ELR (cell line): ENCODE results near the gene ETV5.

Experiments
- DNase-seq: peaks from one replicate; pipeline ENCODE4 v3.0.0-alpha.2; 2015; ENCODE audit warnings: low read depth

Gene ETV5

DNA sequence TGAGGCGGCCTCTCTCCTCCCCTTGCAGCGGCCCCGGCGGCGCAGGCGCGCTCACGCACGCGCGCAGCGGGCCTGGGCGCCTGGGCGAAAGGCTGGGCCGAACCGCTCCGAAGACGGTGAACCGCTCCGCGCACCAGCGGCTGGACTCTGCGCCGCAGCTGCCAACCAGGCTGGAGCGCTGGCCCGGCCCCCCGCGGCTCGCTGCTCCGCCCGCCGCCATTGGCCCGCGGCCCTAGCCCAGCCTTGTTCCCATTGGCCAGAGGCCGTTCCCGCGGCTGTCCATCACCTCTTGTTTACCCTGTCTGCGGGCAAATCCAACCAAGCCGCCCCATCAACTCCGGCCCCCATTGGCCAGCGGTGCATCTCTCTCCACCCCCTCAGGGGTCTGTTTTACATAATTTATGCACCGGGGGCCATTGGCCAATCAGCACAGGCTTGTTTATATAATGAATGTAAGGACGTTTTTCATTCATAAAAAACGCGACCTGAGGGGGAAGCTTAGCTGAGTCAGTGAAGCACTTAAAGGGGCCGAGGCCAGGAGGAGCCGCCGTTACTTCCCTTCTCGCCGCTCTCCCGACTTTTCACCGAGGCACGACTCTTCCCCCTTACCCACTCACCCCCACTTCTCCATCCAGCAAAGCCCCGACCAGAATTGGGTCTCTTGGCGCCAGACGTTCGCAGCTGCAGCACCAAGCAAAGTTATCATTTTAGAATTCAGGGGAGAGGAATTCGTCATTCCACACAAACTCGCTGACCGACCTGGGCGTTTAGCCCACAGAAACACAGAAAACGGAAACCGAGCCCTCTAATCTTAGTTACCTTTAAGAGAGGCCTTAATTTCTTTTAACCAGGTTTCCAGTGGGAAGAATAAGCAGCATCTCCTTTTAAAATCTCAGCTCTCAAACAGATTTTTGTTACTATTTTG is at the start of gene ETV5:
ETV5 (minus strand) TSS at position 149 of the 925 bp plus-strand sequence. CDS start 3,221 bp downstream, outside the sequence.
- DNase-seq, result peak; percentile 100

DNA sequence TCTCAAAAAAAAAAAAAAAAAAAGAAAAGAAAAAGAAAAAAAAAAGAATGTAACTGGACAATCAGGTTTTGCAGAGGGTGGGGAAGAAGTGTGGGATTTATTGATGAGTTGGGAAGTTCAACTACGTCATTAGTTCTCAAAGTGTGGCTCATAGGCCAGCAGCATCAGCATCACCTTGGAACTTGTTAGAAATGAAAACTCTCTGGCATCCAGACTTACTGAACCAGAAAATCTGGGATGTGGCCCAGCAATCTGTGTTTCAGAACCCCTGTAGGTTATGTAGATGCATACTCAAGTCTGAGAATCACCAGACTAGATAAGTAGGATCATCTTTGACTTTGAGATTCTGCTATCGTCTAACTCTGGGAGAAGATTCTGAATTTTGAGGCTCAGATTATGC is 45.8 kb upstream of the ETV5 start:
- DNase-seq, result no peak

DNA sequence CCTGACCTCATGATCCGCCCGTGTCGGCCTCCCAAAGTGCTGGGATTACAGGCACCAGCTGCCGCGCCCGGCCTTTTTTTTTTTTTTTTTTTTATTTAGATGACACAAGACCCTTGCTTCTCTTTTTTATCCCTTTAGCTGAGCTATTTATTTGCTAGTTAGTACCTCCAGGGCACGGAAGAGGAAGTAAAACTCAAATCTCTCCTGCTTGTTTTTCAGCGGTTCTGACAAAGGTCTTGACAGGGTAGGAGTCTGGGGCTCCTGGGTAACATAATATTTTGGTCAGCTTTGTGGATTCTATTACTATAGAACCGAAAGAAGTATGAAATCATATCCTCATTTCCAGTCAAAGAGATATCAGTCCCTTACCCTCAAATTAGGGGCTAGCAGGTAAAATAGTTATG is 44.0 kb upstream of the ETV5 start:
- DNase-seq, result no peak

DNA sequence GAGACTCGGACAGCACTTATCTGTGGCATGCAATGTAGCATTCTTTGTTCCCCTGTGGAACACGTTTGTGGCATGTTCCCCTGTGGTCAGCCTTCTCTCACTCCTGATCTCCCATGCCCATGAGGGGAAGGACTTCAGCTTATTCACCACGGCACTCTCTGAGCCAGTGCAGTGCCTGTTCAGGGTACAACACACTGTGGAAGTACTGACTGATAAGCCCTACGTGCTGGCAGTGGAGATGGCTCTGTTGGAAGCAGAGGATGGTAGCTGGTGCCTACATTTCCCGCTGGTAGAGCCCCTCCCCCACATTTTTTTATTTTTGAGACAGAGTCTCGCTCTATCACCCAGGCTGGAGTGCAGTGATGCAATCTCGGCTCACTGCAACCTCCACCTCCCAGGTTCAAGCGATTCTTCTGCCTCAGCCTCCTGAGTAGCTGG is 43.5 kb upstream of the ETV5 start:
- DNase-seq, result no peak

DNA sequence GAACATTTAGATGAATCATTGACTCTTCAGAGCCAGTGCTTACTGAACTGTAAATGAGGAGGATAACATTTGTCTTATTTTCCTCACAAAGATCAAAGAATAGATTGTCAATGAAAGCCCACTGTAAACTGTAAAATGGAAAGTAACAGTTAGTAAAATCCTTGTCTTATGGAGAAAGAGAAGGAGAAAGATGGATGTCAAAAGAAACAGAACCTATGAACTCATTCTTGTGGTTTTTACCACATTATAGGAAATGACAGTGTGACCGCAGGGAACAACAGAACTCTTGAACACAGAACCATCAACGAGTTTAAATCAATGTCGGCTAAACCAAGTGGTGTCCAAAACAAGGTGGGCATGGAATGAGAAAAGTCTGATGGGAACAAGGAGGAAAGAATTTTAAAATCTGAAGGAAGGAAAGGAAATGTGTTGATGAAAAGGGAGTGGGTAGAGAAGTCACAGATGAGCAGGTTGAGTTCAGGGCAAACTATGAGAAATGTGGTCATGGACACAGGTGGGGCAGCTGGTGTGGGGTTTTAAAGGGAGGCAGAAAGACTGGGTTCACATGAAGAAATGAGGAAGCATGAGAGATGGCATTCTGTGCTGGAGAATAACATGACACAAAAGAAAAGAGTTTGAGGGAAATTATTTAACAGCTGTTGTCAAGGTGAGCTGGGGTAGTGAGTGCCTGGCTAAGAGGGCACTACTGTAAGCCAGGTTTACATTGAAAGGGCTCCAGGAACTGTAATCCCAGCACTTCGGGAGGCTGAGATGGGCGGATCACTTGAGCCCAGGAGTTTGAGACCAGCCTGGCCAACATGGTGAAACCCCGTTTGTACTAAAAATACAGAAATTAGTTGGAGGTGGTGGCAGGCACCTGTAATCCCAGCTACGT is 42.4 kb upstream of the ETV5 start:
- DNase-seq, result peak; percentile 36

DNA sequence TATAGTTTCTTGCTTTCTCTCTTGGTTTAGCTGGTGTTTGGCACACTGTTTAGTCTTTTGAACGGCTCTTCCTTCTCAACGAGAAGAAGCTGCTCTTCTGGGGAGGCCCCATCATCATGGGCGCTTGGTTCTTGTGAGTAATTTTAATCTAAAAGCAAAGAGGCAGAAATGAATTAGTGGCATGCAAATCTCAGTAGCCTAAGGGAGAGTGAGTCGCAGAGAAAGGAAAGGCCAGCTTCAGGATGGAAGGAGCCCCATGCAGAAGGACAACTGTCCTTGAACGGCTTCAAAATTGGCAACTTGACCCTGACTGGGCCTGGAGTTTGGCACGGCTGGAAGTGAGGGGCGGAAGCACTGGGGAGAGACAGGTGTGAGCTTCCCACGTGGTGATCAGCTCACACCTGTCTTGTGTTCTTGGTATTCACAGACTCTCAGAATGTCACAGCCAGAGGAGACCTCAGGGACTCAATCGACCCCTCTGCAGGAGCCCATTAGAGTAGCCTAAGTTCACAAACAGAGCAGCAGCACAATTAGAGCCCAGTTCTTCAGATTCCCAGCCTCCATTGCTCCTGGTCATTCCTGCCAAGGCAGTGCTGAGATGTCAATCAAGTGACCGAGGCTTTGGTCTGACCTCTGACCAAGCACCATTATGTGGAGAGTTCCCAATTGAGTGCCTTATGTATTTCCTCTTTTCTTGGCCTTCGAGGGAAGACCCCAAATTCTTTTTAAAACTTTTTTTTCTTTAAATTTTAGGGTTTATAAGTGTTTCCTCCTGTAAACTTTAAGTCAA is 41.3 kb upstream of the ETV5 start:
- peak; percentile 17 for DNase-seq

DNA sequence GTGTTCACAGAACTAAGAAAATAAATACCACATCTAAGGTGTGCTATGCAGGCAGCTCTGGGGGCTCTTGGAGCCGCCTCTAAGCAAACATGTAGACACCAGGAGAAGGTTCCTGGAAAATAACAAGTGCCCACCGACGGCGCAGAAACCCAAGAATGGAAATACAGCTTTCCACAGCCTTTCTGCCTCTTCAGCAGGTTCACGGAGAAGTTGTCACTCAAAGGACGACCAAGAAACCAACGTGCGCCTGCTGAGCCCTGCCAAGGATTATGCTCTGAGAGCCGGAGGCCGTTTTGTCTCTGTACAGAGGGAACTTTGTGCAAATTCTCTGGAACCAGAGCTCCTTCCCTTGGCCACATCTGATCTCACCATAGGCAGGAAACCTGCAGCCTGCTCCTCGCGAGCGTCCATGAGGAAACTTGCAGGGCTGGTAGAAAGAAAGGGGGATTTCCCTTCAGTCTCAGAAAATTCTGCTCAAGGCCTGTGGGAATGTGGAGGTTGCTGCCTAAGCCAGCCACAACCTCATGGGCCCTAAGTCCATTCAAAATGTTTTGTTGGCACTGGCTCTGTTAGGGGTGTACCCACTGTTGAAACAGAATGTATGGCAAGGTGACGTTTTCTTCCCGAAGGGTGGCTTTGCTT is 40.6 kb upstream of the ETV5 start:
- DNase-seq, result no peak

DNA sequence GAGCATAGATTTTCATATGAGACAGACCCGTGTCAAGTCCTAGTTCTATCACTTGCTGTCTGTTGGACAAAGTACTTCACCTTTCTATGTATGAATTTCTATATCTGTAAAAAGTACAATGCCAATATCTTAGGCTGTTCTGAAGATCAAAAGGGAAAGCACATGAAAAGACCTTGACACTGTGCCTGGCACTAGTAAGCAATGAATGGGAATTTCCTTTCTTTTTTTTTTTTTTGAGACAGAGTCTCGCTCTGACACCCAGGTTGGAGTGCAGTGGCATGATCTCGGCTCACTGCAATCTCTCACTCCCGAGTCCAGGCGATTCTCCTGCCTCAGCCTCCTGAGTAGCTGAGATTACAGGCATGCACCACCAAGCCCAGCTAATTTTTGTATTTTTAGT is 35.4 kb upstream of the ETV5 start:
- DNase-seq, result no peak

DNA sequence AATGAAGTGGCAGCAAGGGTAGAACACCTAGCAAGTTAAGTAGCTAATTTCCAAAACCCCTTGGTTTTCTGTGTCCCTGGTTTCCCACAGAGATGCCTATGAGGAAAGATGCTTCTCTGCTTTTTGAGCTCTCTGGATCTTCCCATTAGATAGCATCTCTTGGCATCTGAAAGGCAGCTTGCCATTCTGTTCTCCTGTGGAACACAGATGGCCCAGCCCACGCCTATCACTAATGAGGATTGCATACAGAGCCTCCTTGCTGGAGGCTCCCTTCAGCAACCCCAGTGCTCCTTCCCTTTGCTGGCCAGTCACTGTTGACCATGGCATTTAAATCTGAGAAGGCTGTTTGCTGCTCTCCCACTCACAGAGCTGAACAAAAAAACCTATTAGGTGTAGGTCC is 34.4 kb upstream of the ETV5 start:
- DNase-seq, result no peak

DNA sequence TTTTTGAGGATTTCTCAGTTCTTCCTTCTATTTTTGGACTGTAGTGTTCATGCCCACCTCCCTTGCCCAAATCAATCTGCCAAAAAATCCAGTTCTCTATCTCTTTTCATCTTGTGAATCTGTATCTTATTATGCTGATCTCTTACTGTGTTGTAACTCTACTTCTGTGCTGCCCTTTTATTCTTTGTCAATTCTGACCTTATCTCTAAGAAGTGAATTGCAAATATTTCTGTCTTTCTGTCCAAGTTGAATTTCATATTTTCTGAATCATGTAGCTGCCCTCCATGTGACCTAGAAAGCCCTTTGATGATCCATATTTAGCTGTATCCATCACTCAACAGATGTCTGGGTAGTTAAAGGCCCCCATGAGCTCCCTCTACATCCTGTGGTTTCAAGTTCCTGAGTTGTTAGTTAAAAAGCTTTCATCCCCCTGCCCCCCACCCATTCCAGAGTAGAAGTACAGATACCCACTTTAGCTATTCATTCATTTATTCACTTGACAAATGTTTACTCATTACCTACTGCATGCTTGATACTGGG is 33.6 kb upstream of the ETV5 start:
- DNase-seq, result no peak

DNA sequence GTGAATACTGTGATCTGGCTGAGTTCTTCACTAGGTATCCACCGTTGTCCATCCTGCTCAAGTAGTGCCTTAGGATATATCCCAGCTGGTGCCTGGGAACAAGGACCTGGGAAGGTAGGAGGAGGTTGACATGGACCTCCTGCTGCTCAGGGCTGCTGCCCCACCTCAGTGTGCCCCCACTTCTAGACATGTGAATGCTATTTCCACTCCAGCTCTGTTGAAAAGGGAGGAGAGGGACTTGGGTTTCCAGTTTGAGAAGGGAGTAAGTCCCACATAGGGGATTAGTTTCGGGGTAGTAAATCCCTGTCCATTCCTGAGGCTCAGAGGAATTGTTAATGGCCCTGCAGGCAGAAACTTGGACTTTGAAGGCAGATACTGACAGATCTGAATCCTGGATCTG is 32.9 kb upstream of the ETV5 start:
- no peak for DNase-seq

DNA sequence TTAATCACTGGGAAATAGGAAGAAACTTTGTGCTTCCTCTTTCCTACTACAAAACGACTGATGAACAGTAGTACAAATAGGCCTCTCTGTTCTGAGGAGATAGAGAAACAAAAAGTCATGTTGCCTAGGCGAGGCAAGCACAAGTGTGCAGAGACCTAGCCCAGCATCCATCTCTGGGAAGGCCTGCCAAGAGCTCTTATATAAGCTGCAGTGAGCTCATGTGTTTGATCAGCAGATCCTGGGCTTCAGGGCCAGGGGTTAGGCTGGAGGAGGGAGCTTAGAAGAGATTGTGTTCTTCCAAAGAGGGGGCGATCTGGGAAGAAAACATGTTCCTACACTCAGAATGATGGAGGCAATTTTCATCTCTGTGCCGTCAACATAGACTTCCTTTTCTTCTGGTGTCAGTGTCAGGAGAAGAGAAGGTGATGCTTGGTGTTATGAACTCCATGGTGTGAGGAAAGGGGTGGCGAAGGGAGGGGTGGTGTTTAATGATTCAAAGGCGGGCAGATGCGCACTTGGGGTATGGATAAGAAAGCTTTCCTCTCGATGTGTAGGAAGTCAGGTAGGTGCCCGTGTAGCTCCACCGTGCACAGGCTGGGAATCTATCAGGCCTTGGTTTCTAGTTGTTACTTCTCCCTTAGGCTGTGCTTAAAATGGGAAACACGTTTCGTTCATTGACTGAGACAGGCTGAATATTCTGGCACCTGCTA is 29.5 kb upstream of the ETV5 start:
- no peak for DNase-seq

DNA sequence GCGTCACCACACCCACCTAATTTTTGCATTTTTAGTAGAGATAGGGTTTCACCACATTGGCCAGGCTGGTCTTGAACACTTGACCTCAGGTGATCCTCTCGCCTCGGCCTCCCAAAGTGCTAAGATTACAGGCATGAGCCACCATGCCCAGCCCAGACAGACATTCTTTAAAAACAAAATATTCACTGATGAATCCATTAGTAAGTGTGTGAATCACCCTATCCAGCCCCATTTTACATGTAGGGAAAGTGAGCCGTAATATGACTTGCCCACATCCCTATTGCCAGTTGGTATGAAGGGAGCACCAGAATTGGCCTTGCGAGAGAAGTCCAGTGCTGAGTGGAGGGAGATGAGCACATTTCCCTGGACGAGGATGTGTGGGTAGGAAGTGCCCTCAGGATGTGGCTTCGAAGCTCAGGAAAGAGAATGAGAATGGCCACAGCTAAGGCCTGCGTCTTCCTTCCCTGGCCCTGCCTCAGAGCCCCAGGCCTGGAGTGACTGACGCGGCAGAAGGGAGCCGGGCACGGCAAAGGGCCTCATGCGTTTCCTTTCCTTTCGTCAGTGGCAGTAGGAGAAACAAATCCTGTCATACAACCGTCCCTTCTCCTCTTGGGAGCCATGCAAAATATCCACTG is 28.3 kb upstream of the ETV5 start:
- DNase-seq, result peak; percentile 11

DNA sequence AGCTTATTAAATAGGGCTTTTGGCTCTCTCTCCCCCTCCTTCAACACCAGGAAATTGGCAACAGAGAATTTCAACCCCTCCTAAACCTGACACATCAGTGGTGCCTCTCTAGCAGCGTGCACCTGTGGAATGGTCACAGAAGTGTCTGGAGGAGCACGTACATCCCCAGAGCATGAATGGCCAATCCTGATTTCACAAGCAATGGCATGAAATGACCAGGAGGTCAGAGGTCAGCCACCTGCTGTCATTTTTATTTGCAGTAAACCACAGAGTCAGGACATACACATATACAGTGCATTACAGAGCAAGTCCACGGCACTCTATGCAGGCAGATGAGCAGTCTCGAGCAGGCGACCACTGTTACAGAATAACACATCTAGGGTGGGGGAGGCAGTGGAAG is 25.1 kb upstream of the ETV5 start:
- no peak for DNase-seq

DNA sequence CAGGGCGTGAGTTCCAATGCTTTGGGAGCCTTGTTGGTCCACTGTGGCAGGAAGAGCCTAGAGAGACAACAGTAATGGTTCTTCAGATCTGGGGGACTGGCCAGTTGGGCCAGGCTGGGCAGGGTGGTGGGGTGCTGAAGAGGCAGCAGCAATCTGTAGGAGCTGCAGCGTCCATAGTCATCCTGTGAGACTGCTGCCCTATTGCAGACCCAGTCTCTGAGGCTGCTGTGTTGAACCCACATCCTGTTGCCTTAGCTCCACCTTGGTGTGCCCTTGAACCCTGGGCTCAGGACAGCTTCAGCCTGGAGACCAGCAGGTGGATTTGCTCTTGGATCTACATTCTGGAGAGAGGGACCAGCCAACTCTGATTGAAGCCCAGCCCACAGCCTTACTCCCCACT is 23.6 kb upstream of the ETV5 start:
- DNase-seq, result no peak

DNA sequence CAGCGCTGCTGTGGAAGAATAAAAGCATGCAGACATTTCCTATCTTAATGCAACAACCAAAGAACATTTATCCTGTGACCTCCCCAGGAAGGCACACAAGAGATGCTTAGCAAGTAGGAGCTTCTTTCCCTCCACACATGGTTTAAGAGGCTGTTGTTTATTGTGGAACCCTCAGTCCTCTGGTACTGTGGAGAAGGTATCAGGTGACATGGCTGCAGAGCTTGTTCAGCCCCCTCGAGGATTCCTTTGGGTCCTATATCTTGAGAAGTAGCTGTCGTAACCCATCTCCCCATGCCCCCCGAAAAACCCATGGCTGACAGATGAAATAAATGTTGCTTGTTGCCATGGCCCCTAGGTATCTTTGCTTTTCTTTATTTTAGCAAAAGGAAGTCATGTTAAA is 20.3 kb upstream of the ETV5 start:
- DNase-seq, result no peak

DNA sequence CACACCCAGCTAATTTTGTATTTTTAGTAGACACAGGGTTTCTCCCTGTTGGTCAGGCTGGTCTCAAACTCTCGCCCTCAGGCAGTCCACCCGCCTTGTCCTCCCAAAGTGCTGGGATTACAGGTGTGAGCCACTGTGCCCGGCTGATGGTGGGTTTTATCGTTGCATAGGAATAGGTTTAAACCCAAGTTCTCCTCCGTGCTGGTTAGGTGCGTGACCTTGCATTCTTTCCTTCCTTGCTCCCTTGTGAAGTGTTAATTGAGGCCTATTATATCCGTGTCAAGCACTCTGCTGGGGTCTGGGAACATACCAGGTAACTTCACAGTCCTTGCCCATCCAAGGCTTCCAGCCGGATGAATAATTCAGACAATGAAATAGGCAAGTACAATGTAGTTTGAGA is 19.3 kb upstream of the ETV5 start:
- no peak for DNase-seq

DNA sequence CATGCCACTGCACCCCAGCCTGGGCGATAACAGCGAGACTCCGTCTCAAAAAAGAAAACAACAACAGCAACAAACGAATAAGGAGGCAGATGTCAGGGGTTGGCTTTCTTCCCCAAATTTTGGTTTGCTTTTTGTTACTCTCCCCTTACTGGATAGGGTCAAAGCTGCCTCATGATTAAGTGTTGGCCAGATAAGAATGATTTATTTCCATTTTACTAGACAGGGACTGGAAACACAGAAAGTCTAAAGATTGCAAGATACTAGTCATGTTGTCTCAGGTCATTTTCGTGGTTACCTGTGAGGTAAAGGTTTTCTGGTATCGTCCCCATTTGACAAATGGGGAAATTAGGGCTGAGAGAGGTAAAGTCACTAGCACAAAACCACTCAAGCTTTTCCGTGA is 18.6 kb upstream of the ETV5 start:
- no peak for DNase-seq

DNA sequence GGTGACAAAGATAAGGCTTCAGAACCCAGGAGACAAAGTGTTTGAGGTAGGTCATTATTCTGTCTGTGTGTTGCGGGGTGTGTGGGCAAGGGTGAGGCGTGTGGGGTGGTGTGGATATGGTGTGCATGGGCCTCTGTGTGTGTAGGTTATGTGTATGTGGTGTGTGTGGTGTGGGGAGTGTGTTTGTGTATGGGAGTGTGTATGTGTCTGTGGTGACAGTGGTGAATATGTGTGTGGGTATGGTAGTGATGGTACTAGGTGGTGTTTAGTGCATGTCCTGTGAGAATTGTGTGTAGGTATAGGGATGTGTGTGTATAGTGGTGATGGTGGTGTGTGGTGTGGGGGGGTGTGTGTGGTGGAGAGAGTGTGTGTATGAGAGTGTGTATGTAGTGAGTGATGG is 16.2 kb upstream of the ETV5 start:
- no peak for DNase-seq

DNA sequence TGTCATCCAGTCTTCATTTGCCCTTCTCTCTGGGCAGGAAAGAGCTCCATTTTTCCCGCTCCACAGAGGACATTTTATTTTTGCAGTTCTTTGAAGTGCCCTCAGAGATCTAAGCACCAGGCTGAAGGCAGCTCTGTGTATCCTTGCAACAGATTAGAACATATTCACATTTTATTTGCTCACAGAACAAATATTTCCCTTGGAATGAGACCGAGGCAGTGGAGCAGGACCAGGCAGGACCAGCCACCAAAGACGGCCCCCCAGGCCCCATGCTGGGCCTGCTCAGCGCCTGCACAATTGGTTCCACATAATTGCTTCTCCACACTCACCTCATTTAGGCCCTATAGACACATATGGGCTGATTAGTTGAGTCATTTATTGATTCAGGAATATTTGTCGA is 15.7 kb upstream of the ETV5 start:
- DNase-seq, result no peak
